DMS79 (cell line): ENCODE results near the gene CRTC1.

Source experiments
- DNase-seq: peaks from one replicate; lab custom pipeline; 2025; lab: John Stamatoyannopoulos, UW

The CRTC1 gene

GRCh38 chr19:18745931-18746330 lies 62.5 kb downstream of the CRTC1 start:
- no peak for DNase-seq

- no peak for DNase-seq
These were observed 63.2 kb downstream of the CRTC1 start for GRCh38 chr19:18746401-18747325.

GRCh38 chr19:18749362-18750231 lies 66.1 kb downstream of the CRTC1 start:
- no peak for DNase-seq

- no peak for DNase-seq
These were observed 67.0 kb downstream of the CRTC1 start for GRCh38 chr19:18750295-18750970.

- DNase-seq: no peak
These were observed 68.1 kb downstream of the CRTC1 start for GRCh38 chr19:18751571-18751970.

- DNase-seq: no peak
These were observed 71.0 kb downstream of the CRTC1 start for GRCh38 chr19:18754501-18754900.

- DNase-seq: peak; percentile 22
These were observed 73.4 kb downstream of the CRTC1 start for GRCh38 chr19:18756896-18757295.

- DNase-seq: no peak
These were observed 76.0 kb downstream of the CRTC1 start for GRCh38 chr19:18759304-18759994.

GRCh38 chr19:18759995-18760426 lies 76.5 kb downstream of the CRTC1 start:
- no peak for DNase-seq

GRCh38 chr19:18760440-18761383 lies 77.2 kb downstream of the CRTC1 start:
- no peak for DNase-seq

- no peak for DNase-seq
These were observed 78.1 kb downstream of the CRTC1 start for GRCh38 chr19:18761531-18762110.

GRCh38 chr19:18762125-18763023 lies 78.9 kb downstream of the CRTC1 start:
- DNase-seq: peak; percentile 88

- DNase-seq: peak; percentile 26
These were observed 80.5 kb downstream of the CRTC1 start for GRCh38 chr19:18763674-18764590.

- no peak for DNase-seq
These were observed 81.1 kb downstream of the CRTC1 start for GRCh38 chr19:18764591-18765051.

- DNase-seq: no peak
These were observed 81.7 kb downstream of the CRTC1 start for GRCh38 chr19:18765224-18765623.

- no peak for DNase-seq
These were observed 84.7 kb downstream of the CRTC1 start for GRCh38 chr19:18768046-18768771.
